Spinal cord (tissue), 10 donors: Measurements from ENCODE around the gene HLA-DOB. TPM values are rescaled to one million over a fixed set of nuclear protein-coding genes. Genes with fewer than 3 reads are reported as not detected.

ENCODE experiments used
- DNase-seq, 6 donors: peaks; one replicate each; pipeline versions ENCODE4 v3.0.0 to v3.0.0-alpha.2; 2013 to 2015; ENCODE audit warnings: low spot score in 6 of 6, low read depth in 4 of 6
- H3K27ac ChIP-seq: one replicate; pipeline ENCODE4 v1.5.1; 2013; ENCODE audit warnings: low read depth, low read length, control low read depth
- H3K27me3 ChIP-seq: one replicate; pipeline ENCODE4 v1.6.1; 2013; ENCODE audit warnings: low read length; ENCODE audit not compliant: control insufficient read depth, insufficient read depth
- H3K36me3 ChIP-seq: one replicate; pipeline ENCODE4 v1.6.1; 2013; ENCODE audit warnings: low read length; ENCODE audit not compliant: control insufficient read depth, insufficient read depth
- H3K4me1 ChIP-seq: one replicate; pipeline ENCODE4 v1.6.1; 2013; ENCODE audit warnings: low read length; ENCODE audit not compliant: control insufficient read depth, insufficient read depth
- H3K4me3 ChIP-seq: one replicate; pipeline ENCODE4 v1.5.1; 2013; ENCODE audit warnings: low read depth, low read length, control low read depth
- H3K9me3 ChIP-seq: one replicate; pipeline ENCODE4 v1.6.1; 2013; ENCODE audit warnings: low read length; ENCODE audit not compliant: control insufficient read depth, insufficient read depth
- WGBS: methylation state at CpG from one replicate; pipeline ENCODE4 v1.1.5; 2013; ENCODE audit warnings: missing lambda C conversion rate; ENCODE audit not compliant: insufficient coverage; 5-methylcytosine and 5-hydroxymethylcytosine counted together
- polyA plus RNA-seq, 2 donors: library from polyadenylated mRNA; unstranded; fragments of 120-200 nt; gene quantifications; one replicate each; pipeline ENCODE4 v1.2.1, GENCODE V29; 2013; ENCODE audit not compliant: insufficient read length in 2 of 2
- total RNA-seq, 2 donors: library from RNA; depleted of rRNA in 1 of 2; stranded (reverse); fragments of 120-200 nt in 1 of 2; fragments of >200 nt in 1 of 2; gene quantifications; one replicate each; pipeline versions ENCODE4 v1.2.3 to v1.2.4, GENCODE V29; 2013 to 2014
- donor health status: healthy.

HLA-DOB gene
- total and polyA plus RNA-seq, 4 donors: 0.11 to 0.65 (median 0.33) TPM

DNA sequence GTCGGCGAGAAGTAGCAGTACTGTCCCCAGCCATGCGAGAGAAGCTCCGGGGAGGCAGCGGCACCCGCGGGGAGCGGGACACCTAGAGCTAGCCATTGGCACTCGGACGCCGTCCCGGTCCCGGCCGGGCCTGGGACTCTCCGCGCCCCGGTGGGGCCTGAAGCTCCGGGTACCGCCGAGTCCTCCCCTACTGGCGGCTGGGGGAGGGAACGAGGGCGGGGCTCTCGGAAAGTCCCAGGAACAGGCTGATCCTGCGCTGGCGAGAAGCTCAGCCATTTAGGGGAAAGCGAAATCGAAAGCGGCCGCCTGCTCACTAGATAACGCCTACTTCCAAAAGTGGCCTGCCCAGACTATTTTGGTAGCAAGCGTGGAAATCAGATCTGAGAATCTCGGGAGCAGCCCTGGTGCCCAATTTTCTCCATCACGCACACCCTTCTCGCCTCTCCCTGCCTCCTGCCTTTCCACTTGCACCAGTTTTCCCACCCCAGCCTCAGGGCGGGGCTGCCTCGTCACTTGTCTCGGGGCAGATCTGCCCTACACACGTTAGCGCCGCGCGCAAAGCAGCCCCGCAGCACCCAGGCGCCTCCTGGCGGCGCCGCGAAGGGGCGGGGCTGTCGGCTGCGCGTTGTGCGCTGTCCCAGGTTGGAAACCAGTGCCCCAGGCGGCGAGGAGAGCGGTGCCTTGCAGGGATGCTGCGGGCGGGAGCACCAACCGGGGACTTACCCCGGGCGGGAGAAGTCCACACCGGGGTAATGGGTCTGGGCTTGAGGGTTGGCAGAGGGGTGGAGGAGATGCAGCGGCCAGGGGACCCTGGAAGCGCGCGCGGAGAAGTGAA, 37.0 kb upstream of the HLA-DOB start, which contains the start of the genes PSMB9 and TAP1:
PSMB9 (plus strand) TSS at position 652 of the 835 bp plus-strand sequence; CDS start at position 690, 38 bp downstream.
TAP1 (minus strand) TSS at position 164 of the 835 bp plus-strand sequence; CDS start at position 96, 68 bp downstream.
- H3K4me1 ChIP-seq: peaks cover 30% of the 10 kb centered on the region
- no peaks in the 10 kb centered on the region for H3K9me3 ChIP-seq
- under 1% methylated on average over 68 of the region's 68 CpGs for WGBS
- peak; percentile 67 to 96 (median 81) for DNase-seq
- peak within 1 kb of the TSS; percentile 86 for H3K4me3 ChIP-seq
- peak within 1 kb of the TSS; percentile 99 for H3K27ac ChIP-seq
- peaks cover 41% of the 10 kb centered on the region for H3K27me3 ChIP-seq
- H3K36me3 ChIP-seq: peaks cover 6% of the 10 kb centered on the region

- WGBS: 1% methylated on average over 41 of the region's 41 CpGs
- peak overlapping the region; percentile 86 for H3K4me3 ChIP-seq
- peaks cover 9% of the 10 kb centered on the region for H3K36me3 ChIP-seq
- peaks cover 30% of the 10 kb centered on the region for H3K4me1 ChIP-seq
- H3K9me3 ChIP-seq: no peaks in the 10 kb centered on the region
- peak overlapping the region; percentile 99 for H3K27ac ChIP-seq
- peak in 3 of 6 donors; percentile 17 to 62 (median 37) for DNase-seq
- peaks cover 37% of the 10 kb centered on the region for H3K27me3 ChIP-seq
Measured at GRCh38 chr6:32852844-32853540, 36.2 kb upstream of the HLA-DOB start.

DNA sequence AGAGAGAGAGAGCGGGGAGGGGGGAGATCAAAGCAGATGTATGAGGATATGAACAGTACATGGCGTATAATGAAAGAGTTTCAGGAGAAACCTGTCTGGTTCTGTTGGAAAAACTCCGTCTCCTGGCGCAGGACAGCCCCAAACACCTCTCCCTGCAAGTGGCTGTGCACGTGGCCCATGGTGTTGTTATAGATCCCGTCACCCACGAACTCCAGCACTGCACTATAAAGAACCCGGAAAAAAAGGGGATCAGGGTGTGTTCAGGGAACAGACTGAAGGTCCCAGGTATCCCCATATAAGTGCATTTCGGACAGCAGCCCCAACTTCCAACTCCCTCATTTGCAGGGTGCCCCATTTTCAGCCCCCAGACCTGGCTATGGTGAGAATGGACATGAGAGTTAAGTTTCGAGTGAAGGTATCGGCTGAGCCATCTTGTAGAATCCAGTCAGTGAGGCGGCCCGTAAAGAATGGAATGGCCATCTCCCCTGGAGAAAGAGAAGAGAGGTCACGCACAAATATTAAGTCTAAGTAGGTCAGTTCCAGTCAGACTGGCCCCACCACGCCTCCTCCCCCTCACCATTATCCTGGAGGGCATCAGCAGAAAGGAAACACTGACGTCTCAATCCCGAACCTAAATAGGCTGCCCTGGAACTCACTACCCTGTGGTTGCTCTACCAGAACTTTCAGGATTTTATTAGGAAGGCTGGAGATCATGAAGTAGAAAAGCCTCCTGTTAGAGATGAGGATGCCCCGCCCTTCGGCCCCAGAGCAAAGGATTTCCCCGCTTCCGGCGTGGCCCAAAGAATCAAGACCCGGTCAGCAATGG, 35.4 kb upstream of the HLA-DOB start:
- Histone ChIP-seq H3K27me3 (peaks cover 34% of the 10 kb centered on the region), H3K27ac (peak overlapping the region; percentile 99), H3K4me1 (peaks cover 30% of the 10 kb centered on the region), H3K36me3 (peaks cover 16% of the 10 kb centered on the region), H3K4me3 (peak overlapping the region; percentile 86), H3K9me3 (no peaks in the 10 kb centered on the region)
- DNase-seq: no peak
- WGBS: 50% methylated on average over 16 of the region's 23 CpGs

- Histone ChIP-seq H3K4me3 (no peak overlapping the region), H3K27me3 (peaks cover 31% of the 10 kb centered on the region), H3K4me1 (peaks cover 30% of the 10 kb centered on the region), H3K36me3 (peaks cover 24% of the 10 kb centered on the region), H3K27ac (no peak overlapping the region), H3K9me3 (no peaks in the 10 kb centered on the region)
- 85% methylated on average over 4 of the region's 4 CpGs for WGBS
- DNase-seq: no peak
Measured at GRCh38 chr6:32851025-32851424, 34.2 kb upstream of the HLA-DOB start.

DNA sequence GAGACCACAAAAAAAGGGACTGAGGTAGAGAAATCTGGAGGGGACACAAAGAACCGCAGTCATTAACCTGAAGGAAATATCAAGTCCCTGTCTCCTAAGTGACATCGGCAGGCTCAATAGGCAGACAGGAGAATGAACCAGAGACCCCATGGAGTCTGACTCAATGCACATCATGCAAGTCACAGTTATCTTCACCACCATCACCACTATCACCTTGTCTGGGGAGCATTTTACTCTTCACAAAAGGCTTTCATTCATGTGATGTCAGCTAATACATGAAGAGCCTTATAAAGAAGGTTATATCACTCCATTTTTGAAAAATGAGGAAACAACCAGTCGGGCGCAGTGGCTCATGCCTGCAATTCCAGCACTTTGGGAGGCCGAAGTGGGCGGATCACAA, 32.3 kb upstream of the HLA-DOB start:
- DNase-seq: no peak
- WGBS: 75% methylated on average over 2 of the region's 6 CpGs
- Histone ChIP-seq H3K27me3 (peaks cover 18% of the 10 kb centered on the region), H3K4me3 (no peak overlapping the region), H3K27ac (no peak overlapping the region), H3K9me3 (no peaks in the 10 kb centered on the region), H3K36me3 (peaks cover 26% of the 10 kb centered on the region), H3K4me1 (peaks cover 31% of the 10 kb centered on the region)

DNA sequence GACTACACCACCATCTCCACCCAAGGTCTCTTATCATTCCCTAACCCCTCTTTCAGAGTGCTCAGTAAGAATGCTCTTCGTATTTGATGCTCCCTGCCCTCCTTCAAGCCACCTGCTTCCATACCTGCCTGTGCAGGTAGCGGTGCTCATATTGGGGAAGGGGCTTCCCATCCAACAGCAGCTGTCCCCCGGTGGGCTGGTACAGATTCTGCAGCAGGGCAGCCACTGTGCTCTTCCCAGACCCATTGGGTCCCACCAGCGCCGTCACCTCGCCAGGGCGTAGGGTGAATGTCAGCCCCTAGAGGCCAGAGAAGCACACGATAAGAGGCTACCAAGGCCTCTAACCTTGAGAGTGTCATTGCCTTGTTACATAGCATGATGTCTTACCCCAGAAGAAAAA, 31.0 kb upstream of the HLA-DOB start:
- Histone ChIP-seq H3K36me3 (peaks cover 26% of the 10 kb centered on the region), H3K4me3 (no peak overlapping the region), H3K27ac (no peak overlapping the region), H3K4me1 (peaks cover 27% of the 10 kb centered on the region), H3K9me3 (no peaks in the 10 kb centered on the region), H3K27me3 (peaks cover 17% of the 10 kb centered on the region)
- no peak for DNase-seq
- WGBS: 88% methylated on average over 5 of the region's 8 CpGs

GRCh38 chr6:32847004-32847403, 30.2 kb upstream of the HLA-DOB start:
- Histone ChIP-seq H3K27me3 (peaks cover 13% of the 10 kb centered on the region), H3K4me3 (no peak overlapping the region), H3K27ac (no peak overlapping the region), H3K4me1 (peaks cover 19% of the 10 kb centered on the region), H3K36me3 (peaks cover 26% of the 10 kb centered on the region), H3K9me3 (no peaks in the 10 kb centered on the region)
- no peak for DNase-seq
- WGBS: 83% methylated on average over 6 of the region's 10 CpGs

- DNase-seq: no peak
- H3K4me3 ChIP-seq: no peak overlapping the region
- peaks cover 17% of the 10 kb centered on the region for H3K4me1 ChIP-seq
- H3K36me3 ChIP-seq: peaks cover 21% of the 10 kb centered on the region
- no peak overlapping the region for H3K27ac ChIP-seq
- 85% methylated on average over 9 of the region's 10 CpGs for WGBS
- no peaks in the 10 kb centered on the region for H3K9me3 ChIP-seq
- peaks cover 13% of the 10 kb centered on the region for H3K27me3 ChIP-seq
Measured at GRCh38 chr6:32845384-32845884, 28.6 kb upstream of the HLA-DOB start.

DNA sequence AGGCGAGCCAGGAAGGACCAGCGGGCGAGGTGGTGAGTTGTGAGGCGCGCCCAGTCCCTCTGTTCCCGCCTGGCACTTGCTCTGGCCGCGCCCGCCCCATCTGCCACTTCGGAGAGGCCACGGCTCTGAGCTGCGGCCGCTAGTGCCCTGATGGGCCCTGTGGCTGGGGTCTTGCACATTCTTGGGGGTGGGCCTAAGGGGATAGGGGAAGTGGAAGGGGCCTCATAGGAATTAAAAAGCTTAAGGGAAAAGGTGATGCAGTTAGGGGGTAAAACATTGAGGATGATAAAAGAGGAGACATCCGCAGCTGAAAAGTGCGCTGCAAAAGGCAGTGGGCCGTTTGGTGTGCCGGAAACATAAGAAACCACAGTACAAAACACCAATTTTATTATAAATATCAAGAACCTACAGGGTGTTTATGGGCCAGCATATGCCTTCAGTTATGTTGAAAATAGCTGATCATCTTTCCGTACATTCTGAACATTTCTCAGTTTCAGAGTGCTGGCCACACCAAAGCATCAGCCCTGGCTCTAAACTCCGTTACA, 28.1 kb upstream of the HLA-DOB start:
- peaks cover 17% of the 10 kb centered on the region for H3K4me1 ChIP-seq
- peaks cover 20% of the 10 kb centered on the region for H3K36me3 ChIP-seq
- H3K4me3 ChIP-seq: peak overlapping the region; percentile 88
- no peak overlapping the region for H3K27ac ChIP-seq
- no peak for DNase-seq
- no peaks in the 10 kb centered on the region for H3K9me3 ChIP-seq
- WGBS: 3% methylated on average over 13 of the region's 19 CpGs
- H3K27me3 ChIP-seq: peaks cover 13% of the 10 kb centered on the region
